Aorta (tissue), 5 donors: Measurements from ENCODE around the gene GBF1. TPM values are rescaled to one million over a fixed set of nuclear protein-coding genes. Genes with fewer than 3 reads are reported as not detected.
"Not testable (repeated sequence)": the region's sequence is repeated elsewhere in the genome, so short reads cannot be mapped to it uniquely, and the experiment has no call there.

ENCODE experiments used
- ATAC-seq: fragments of 200-7000 bp; cut with Tn5 transposase; one replicate; pipeline ENCODE4 v1.9.1; 2022; ENCODE audit warnings: moderate library complexity; ENCODE audit not compliant: low FRiP score
- DNase-seq, 2 donors: peaks; one replicate each; pipeline ENCODE4 v3.0.0-alpha.2; 2020
- H3K27ac ChIP-seq, 2 donors: one replicate each; pipeline ENCODE4 v1.5.1; 2013; ENCODE audit warnings: low read length in 2 of 2, mild to moderate bottlenecking in 2 of 2, moderate library complexity in 2 of 2, control low read depth in 1 of 2, inconsistent platforms in 1 of 2, low read depth in 1 of 2
- H3K27me3 ChIP-seq, 2 donors: one replicate each; pipeline ENCODE4 v1.6.1; 2013; ENCODE audit warnings: control low read depth in 1 of 2, low read length in 1 of 2, mild to moderate bottlenecking in 1 of 2, moderate library complexity in 1 of 2; ENCODE audit not compliant: insufficient read depth in 2 of 2, control insufficient read depth in 1 of 2
- H3K36me3 ChIP-seq, 2 donors: one replicate each; pipeline ENCODE4 v1.6.1; 2013; ENCODE audit warnings: control low read depth in 1 of 2, low read length in 1 of 2, mild to moderate bottlenecking in 1 of 2; ENCODE audit not compliant: insufficient read depth in 2 of 2, control insufficient read depth in 1 of 2
- H3K4me1 ChIP-seq, 2 donors: one replicate each; pipeline ENCODE4 v1.6.1; 2013; ENCODE audit warnings: low read length in 2 of 2, control low read depth in 1 of 2, mild to moderate bottlenecking in 1 of 2, moderate library complexity in 1 of 2; ENCODE audit not compliant: insufficient read depth in 2 of 2, control insufficient read depth in 1 of 2
- H3K4me3 ChIP-seq, 2 donors: one replicate each; pipeline ENCODE4 v1.5.1; 2013; ENCODE audit warnings: low read length in 2 of 2, control low read depth in 1 of 2, mild to moderate bottlenecking in 1 of 2
- H3K9me3 ChIP-seq: one replicate; pipeline ENCODE4 v1.6.1; 2013; ENCODE audit warnings: mild to moderate bottlenecking, low read length; ENCODE audit not compliant: control insufficient read depth
- WGBS, 2 donors: extraction: QIAGEN DNeasy Blood & Tissue Kit; methylation state at CpG; one replicate each; pipeline ENCODE4 v1.1.7; 2013; 5-methylcytosine and 5-hydroxymethylcytosine counted together
- intact Hi-C, 2 donors: fragments of 100-400 bp; cut with DNase I; formaldehyde crosslinking; loops; one replicate each; pipeline versions ENCODE4 v1.14.2 to v1.15.0; 2022
- polyA plus RNA-seq, 2 donors: library from polyadenylated mRNA; stranded (reverse); fragments of 200-250 nt; gene quantifications; one replicate each; pipeline ENCODE4 v1.2.3, GENCODE V29; 2013
- total RNA-seq, 2 donors: library from RNA; stranded (reverse); fragmentation: NEBNext Ultra II Directional; extraction: Animal tissue kit (Norgen Biotek cat#: 25700); gene quantifications; one replicate each; pipeline ENCODE4 v1.2.1, GENCODE V29; 2021
- donor health status: healthy with polysubstance abuse.
- donor health status: Bipolar disorder and iron deficiency.
- donor health status: DM: no; HTN: no; CAD: no.
- donor health status: DM: no; HTN: no; CAD: no.
- donor health status: DM: yes; HTN: yes; CAD: no.

GBF1 gene
- total and polyA plus RNA-seq, 4 donors: 7.1 to 44.0 (median 32.6) TPM

DNA sequence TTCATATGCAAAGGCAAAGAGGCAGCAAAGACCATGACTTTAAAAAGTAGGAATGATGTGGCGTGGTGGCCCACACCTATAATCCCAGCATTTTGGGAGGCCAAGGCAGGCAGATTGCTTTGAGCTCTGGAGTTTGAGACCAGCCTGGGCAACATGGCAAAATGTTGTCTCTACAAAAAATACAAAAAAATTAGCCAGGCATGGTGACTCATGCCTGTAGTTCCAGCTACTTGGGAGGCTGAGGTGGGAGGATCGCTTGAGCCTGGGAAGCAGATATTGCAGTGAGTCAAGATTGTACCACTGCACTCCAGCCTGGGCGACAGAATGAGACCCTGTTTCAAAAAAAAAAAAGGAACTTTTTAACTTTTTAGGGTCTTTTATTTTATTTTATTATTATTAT lies 7.2 kb downstream of the GBF1 start:
- H3K9me3 ChIP-seq, H3K4me1 ChIP-seq, intact Hi-C loops, H3K27ac ChIP-seq, ATAC-seq, H3K27me3 ChIP-seq, H3K4me3 ChIP-seq, H3K36me3 ChIP-seq, DNase-seq: not testable (repeated sequence)
- 90 to 96% methylated on average over 3 of the region's 3 CpGs for WGBS, 2 donors

- DNase-seq: no peak
- H3K9me3 ChIP-seq: no peaks in the 10 kb centered on the region
- no peak overlapping the region for H3K4me3 ChIP-seq
- H3K27me3 ChIP-seq: no peaks in the 10 kb centered on the region
- no peak for ATAC-seq
- H3K36me3 ChIP-seq: no peaks in the 10 kb centered on the region
- WGBS, 2 donors: 76 to 77% methylated on average over 1 of the region's 1 CpG
- no peaks in the 10 kb centered on the region for H3K4me1 ChIP-seq
- intact Hi-C loops: no loop called here
- no peak overlapping the region for H3K27ac ChIP-seq
These were observed 9.1 kb downstream of the GBF1 start for GRCh38 chr10:102254426-102254825.

GRCh38 chr10:102255404-102255803 lies 10.1 kb downstream of the GBF1 start:
- DNase-seq (no peak), ATAC-seq (no peak)
- no peaks in the 10 kb centered on the region for H3K36me3 ChIP-seq
- H3K4me1 ChIP-seq: no peaks in the 10 kb centered on the region
- 94 to 97% methylated on average over 2 of the region's 2 CpGs for WGBS, 2 donors
- no peaks in the 10 kb centered on the region for H3K9me3 ChIP-seq
- H3K27ac ChIP-seq: no peak overlapping the region
- H3K4me3 ChIP-seq: no peak overlapping the region
- intact Hi-C loops: no loop called here
- H3K27me3 ChIP-seq: no peaks in the 10 kb centered on the region

- intact Hi-C loops: no loop called here
- peaks cover 0 to 2% of the 10 kb centered on the region in 2 donors for H3K36me3 ChIP-seq
- no peak for ATAC-seq
These were observed 15.9 kb downstream of the GBF1 start for GRCh38 chr10:102261196-102261595.

GRCh38 chr10:102261842-102262241 lies 16.5 kb downstream of the GBF1 start:
- 29 to 36% methylated on average over 6 of the region's 6 CpGs for WGBS, 2 donors
- ATAC-seq (no peak), DNase-seq (no peak)
- Histone ChIP-seq H3K9me3 (no peaks in the 10 kb centered on the region), H3K36me3 (peaks cover 0 to 2% of the 10 kb centered on the region in 2 donors), H3K4me1 (peaks cover 0 to 16% of the 10 kb centered on the region in 2 donors), H3K27me3 (no peaks in the 10 kb centered on the region), H3K27ac (no peak overlapping the region), H3K4me3 (no peak overlapping the region)
- intact Hi-C loops: no loop called here

More at GRCh38 chr10:102261196-102261595, 15.9 kb downstream of the GBF1 start:
- H3K4me1 ChIP-seq: peaks cover 0 to 12% of the 10 kb centered on the region in 2 donors
- H3K9me3 ChIP-seq: no peaks in the 10 kb centered on the region
- no peaks in the 10 kb centered on the region for H3K27me3 ChIP-seq
- H3K27ac ChIP-seq: no peak overlapping the region
- H3K4me3 ChIP-seq: no peak overlapping the region
- no peak for DNase-seq

- no peak for ATAC-seq
- H3K27ac ChIP-seq: no peak overlapping the region
These were observed 17.5 kb downstream of the GBF1 start for GRCh38 chr10:102262744-102263370.

GRCh38 chr10:102264371-102264770 lies 19.0 kb downstream of the GBF1 start:
- ATAC-seq: no peak
- H3K27ac ChIP-seq: no peak overlapping the region
- WGBS, 2 donors: 75 to 86% methylated on average over 4 of the region's 4 CpGs
- H3K4me3 ChIP-seq: no peak overlapping the region
- intact Hi-C loops: no loop called here
- H3K36me3 ChIP-seq: peaks cover 0 to 2% of the 10 kb centered on the region in 2 donors
- DNase-seq: no peak
- H3K9me3 ChIP-seq: no peaks in the 10 kb centered on the region
- H3K27me3 ChIP-seq: no peaks in the 10 kb centered on the region
- H3K4me1 ChIP-seq: peaks cover 0 to 28% of the 10 kb centered on the region in 2 donors

More at GRCh38 chr10:102262744-102263370, 17.5 kb downstream of the GBF1 start:
- no peak for DNase-seq
- H3K4me3 ChIP-seq: no peak overlapping the region
- H3K36me3 ChIP-seq: peaks cover 0 to 2% of the 10 kb centered on the region in 2 donors
- H3K27me3 ChIP-seq: no peaks in the 10 kb centered on the region
- H3K4me1 ChIP-seq: peaks cover 0 to 19% of the 10 kb centered on the region in 2 donors
- intact Hi-C loops: no loop called here
- no peaks in the 10 kb centered on the region for H3K9me3 ChIP-seq
- 67 to 70% methylated on average over 4 of the region's 4 CpGs for WGBS, 2 donors

DNA sequence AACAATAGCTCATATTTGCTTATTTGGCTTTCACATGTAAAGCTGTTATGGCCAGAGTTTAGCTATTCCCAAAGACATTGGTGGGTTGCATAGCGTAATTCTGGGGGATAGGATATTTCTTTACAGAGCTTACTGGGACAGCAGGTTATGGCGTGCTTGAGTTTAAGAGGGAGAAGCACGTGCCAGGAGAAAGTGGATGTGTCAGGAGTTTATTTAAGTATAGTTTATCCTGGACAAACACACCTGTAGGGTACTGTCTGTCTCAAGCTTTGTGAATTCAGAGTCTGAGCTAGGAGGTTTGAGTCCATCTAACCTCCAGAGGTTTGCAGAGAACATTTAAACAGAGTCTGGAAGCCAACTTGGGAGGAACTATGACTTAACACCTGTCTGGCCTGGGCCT lies 21.3 kb downstream of the GBF1 start:
- no peak for ATAC-seq
- WGBS, 2 donors: 94 to 95% methylated on average over 3 of the region's 3 CpGs
- intact Hi-C loops: no loop called here
- Histone ChIP-seq H3K4me1 (peaks cover 0 to 28% of the 10 kb centered on the region in 2 donors), H3K9me3 (no peaks in the 10 kb centered on the region), H3K27ac (no peak overlapping the region), H3K4me3 (no peak overlapping the region), H3K27me3 (no peaks in the 10 kb centered on the region), H3K36me3 (peaks cover 0 to 2% of the 10 kb centered on the region in 2 donors)
- no peak for DNase-seq

- peaks cover 0 to 23% of the 10 kb centered on the region in 2 donors for H3K4me1 ChIP-seq
- no peak for ATAC-seq
These were observed 22.4 kb downstream of the GBF1 start for GRCh38 chr10:102267748-102268147.

More at GRCh38 chr10:102267748-102268147, 22.4 kb downstream of the GBF1 start:
- no peaks in the 10 kb centered on the region for H3K9me3 ChIP-seq
- DNase-seq: no peak
- no peaks in the 10 kb centered on the region for H3K27me3 ChIP-seq
- intact Hi-C loops: no loop called here
- H3K4me3 ChIP-seq: no peak overlapping the region
- H3K36me3 ChIP-seq: no peaks in the 10 kb centered on the region
- no peak overlapping the region for H3K27ac ChIP-seq
